MM.1S (cell line): ENCODE measurements around the gene WT1.

Source experiments
- DNase-seq: peaks from one replicate; pipeline ENCODE4 v3.0.0-alpha.2; 2015
- H2AFZ ChIP-seq: fragments of 300-600 bp; sonication (generic); 2 replicates; pipeline ENCODE4 v1.6.0; 2016; ENCODE audit warnings: antibody characterized with exemption, low read length
- H3F3A ChIP-seq: fragments of 300-600 bp; sonication (generic); 2 replicates; pipeline ENCODE4 v1.6.1; 2016; ENCODE audit warnings: mild to moderate bottlenecking, antibody characterized with exemption, low read length, moderate library complexity, mixed read lengths; ENCODE audit not compliant: insufficient read depth
- H3K27ac ChIP-seq: fragments of 300-600 bp; sonication (generic); 2 replicates; pipeline ENCODE4 v1.5.1; 2016; ENCODE audit warnings: mild to moderate bottlenecking, low read length
- H3K27me3 ChIP-seq: fragments of 300-600 bp; sonication (generic); replicated peaks from 2 replicates; pipeline ENCODE4 v1.6.0; 2016; ENCODE audit warnings: low read length; ENCODE audit not compliant: insufficient read depth
- H3K36me3 ChIP-seq: fragments of 300-600 bp; sonication (generic); replicated peaks from 2 replicates; pipeline ENCODE4 v1.6.1; 2016; ENCODE audit warnings: mild to moderate bottlenecking, low read length, mixed read lengths; ENCODE audit not compliant: insufficient read depth
- H3K4me1 ChIP-seq: fragments of 300-600 bp; sonication (generic); 2 replicates; pipeline ENCODE4 v1.6.1; 2016; ENCODE audit warnings: low read length, mixed read lengths
- H3K4me2 ChIP-seq: fragments of 300-600 bp; sonication (generic); 2 replicates; pipeline ENCODE4 v1.6.0; 2016; ENCODE audit warnings: low read depth, low read length
- H3K4me3 ChIP-seq: fragments of 300-600 bp; sonication (generic); 2 replicates; pipeline ENCODE4 v1.5.1; 2016; ENCODE audit warnings: low read length, mixed read lengths
- H3K79me2 ChIP-seq: fragments of 300-600 bp; sonication (generic); 2 replicates; pipeline ENCODE4 v1.6.1; 2016; ENCODE audit warnings: mixed run types, low read length, mixed read lengths
- H3K9ac ChIP-seq: fragments of 300-600 bp; sonication (generic); 2 replicates; pipeline ENCODE4 v1.6.1; 2016; ENCODE audit warnings: low read length, mixed read lengths
- H3K9me2 ChIP-seq: fragments of 300-600 bp; sonication (generic); replicated peaks from 2 replicates; pipeline ENCODE4 v1.6.1; 2016; ENCODE audit warnings: mild to moderate bottlenecking, low read length, mixed read lengths; ENCODE audit not compliant: insufficient read depth
- H3K9me3 ChIP-seq: fragments of 300-600 bp; sonication (generic); replicated peaks from 2 replicates; pipeline ENCODE4 v1.6.1; 2016; ENCODE audit warnings: mild to moderate bottlenecking, low read length, mixed read lengths; ENCODE audit not compliant: insufficient read depth
- H4K20me1 ChIP-seq: fragments of 300-600 bp; sonication (generic); 2 replicates; pipeline ENCODE4 v1.6.1; 2016; ENCODE audit warnings: mild to moderate bottlenecking, low read length, moderate library complexity, mixed read lengths; ENCODE audit not compliant: insufficient read depth
- CTCF ChIP-seq: fragments of 300-600 bp; sonication (generic); IDR thresholded peaks from 2 replicates; pipeline ENCODE4 v1.5.1; 2016; ENCODE audit warnings: antibody characterized with exemption, low read length, mixed read lengths
- EZH2 ChIP-seq: fragments of 300-600 bp; sonication (generic); optimal IDR thresholded peaks from 2 replicates; pipeline ENCODE3; 2017; ENCODE audit warnings: low read depth, mild to moderate bottlenecking, antibody characterized with exemption, low read length, mixed read lengths
- EZH2phosphoT487 ChIP-seq: fragments of 300-600 bp; sonication (generic); IDR thresholded peaks from 2 replicates; pipeline ENCODE4 v1.6.1; 2018; ENCODE audit warnings: antibody characterized with exemption, low read length

The WT1 gene

GRCh38 chr11:32446227-32446626 lies 10.9 kb upstream of the WT1 start:
- Histone ChIP-seq H3K9me3 (no peaks in the 10 kb centered on the region), H3K27me3 (no peaks in the 10 kb centered on the region)
- TF ChIP-seq EZH2phosphoT487 (no peak), EZH2 (no peak), CTCF (no peak)

GRCh38 chr11:32444186-32444585 lies 8.8 kb upstream of the WT1 start:
- H3K4me3 ChIP-seq, result no peak overlapping the region
- H3K9ac ChIP-seq, result no peak overlapping the region
- H4K20me1 ChIP-seq, result no peaks in the 10 kb centered on the region
- no peaks in the 10 kb centered on the region for H3K27me3 ChIP-seq
- no peak overlapping the region for H3K4me2 ChIP-seq
- H3K9me3 ChIP-seq, result no peaks in the 10 kb centered on the region
- no peaks in the 10 kb centered on the region for H3K9me2 ChIP-seq
- H3K27ac ChIP-seq, result no peak overlapping the region
- no peaks in the 10 kb centered on the region for H3K4me1 ChIP-seq
- H3K79me2 ChIP-seq, result no peaks in the 10 kb centered on the region
- no peak for DNase-seq
- no peak for TF ChIP-seq CTCF
- TF ChIP-seq EZH2phosphoT487, result no peak
- TF ChIP-seq EZH2, result no peak
- no peak overlapping the region for H2AFZ ChIP-seq
- no peaks in the 10 kb centered on the region for H3F3A ChIP-seq
- H3K36me3 ChIP-seq, result no peaks in the 10 kb centered on the region

More at GRCh38 chr11:32446227-32446626, 10.9 kb upstream of the WT1 start:
- Histone ChIP-seq H3F3A (no peaks in the 10 kb centered on the region), H3K27ac (no peak overlapping the region), H4K20me1 (no peaks in the 10 kb centered on the region), H3K79me2 (no peaks in the 10 kb centered on the region), H3K4me2 (no peak overlapping the region), H3K36me3 (no peaks in the 10 kb centered on the region), H2AFZ (no peak overlapping the region), H3K9me2 (no peaks in the 10 kb centered on the region), H3K9ac (no peak overlapping the region), H3K4me3 (no peak overlapping the region), H3K4me1 (no peaks in the 10 kb centered on the region)
- no peak for DNase-seq

- TF ChIP-seq EZH2phosphoT487 (no peak), EZH2 (no peak), CTCF (no peak)
- H3K27me3 ChIP-seq, result peaks cover 18% of the 10 kb centered on the region
Observed at GRCh38 chr11:32440916-32441315, 5.6 kb upstream of the WT1 start.

More at GRCh38 chr11:32440916-32441315, 5.6 kb upstream of the WT1 start:
- no peaks in the 10 kb centered on the region for H3K36me3 ChIP-seq
- no peaks in the 10 kb centered on the region for H3K9me3 ChIP-seq
- no peaks in the 10 kb centered on the region for H3K79me2 ChIP-seq
- H4K20me1 ChIP-seq, result no peaks in the 10 kb centered on the region
- H3K27ac ChIP-seq, result no peak overlapping the region
- H3F3A ChIP-seq, result no peaks in the 10 kb centered on the region
- no peaks in the 10 kb centered on the region for H3K4me1 ChIP-seq
- H3K4me3 ChIP-seq, result no peak overlapping the region
- H2AFZ ChIP-seq, result no peak overlapping the region
- H3K4me2 ChIP-seq, result no peak overlapping the region
- no peak for DNase-seq
- no peak overlapping the region for H3K9ac ChIP-seq
- no peaks in the 10 kb centered on the region for H3K9me2 ChIP-seq
